HG02642 (cell line): Measurements from ENCODE around the gene BCL2L15.

Experiments
- ATAC-seq: cut with Tn5 transposase; IDR thresholded peaks from one replicate; pipeline ENCODE4 v1.9.1; 2021; ENCODE audit warnings: mild to moderate bottlenecking; ENCODE audit not compliant: unreplicated experiment, poor library complexity

BCL2L15 gene

GRCh38 chr1:113912594-113913311 is 25.4 kb upstream of the BCL2L15 start:
- ATAC-seq: no peak

GRCh38 chr1:113905435-113905861 is 18.1 kb upstream of the BCL2L15 start:
- peak; percentile 5 for ATAC-seq

GRCh38 chr1:113904674-113905434 is 17.5 kb upstream of the BCL2L15 start, which contains the start of the genes AP4B1 and DCLRE1B:
AP4B1 (minus strand) TSS chr1:113904799; CDS start chr1:113904717, 82 bp downstream.
DCLRE1B (plus strand) TSS chr1:113905326; CDS start chr1:113905587, 261 bp downstream.
- peak; percentile 92 for ATAC-seq

GRCh38 chr1:113904293-113904673 is 16.9 kb upstream of the BCL2L15 start:
- peak; percentile 40 for ATAC-seq

- no peak for ATAC-seq
Observed at GRCh38 chr1:113903501-113904292, 16.3 kb upstream of the BCL2L15 start.

- no peak for ATAC-seq
Observed at GRCh38 chr1:113901191-113901590, 13.8 kb upstream of the BCL2L15 start.

GRCh38 chr1:113899111-113899510 is 11.7 kb upstream of the BCL2L15 start:
- ATAC-seq: no peak

GRCh38 chr1:113898241-113898814 is 10.9 kb upstream of the BCL2L15 start:
- ATAC-seq: no peak

- no peak for ATAC-seq
Observed at GRCh38 chr1:113895961-113896360, 8.6 kb upstream of the BCL2L15 start.

GRCh38 chr1:113895098-113895497 is 7.7 kb upstream of the BCL2L15 start:
- ATAC-seq: no peak

- no peak for ATAC-seq
Observed at GRCh38 chr1:113893267-113893666, 5.9 kb upstream of the BCL2L15 start.

GRCh38 chr1:113891631-113892220 is 4.3 kb upstream of the BCL2L15 start:
- no peak for ATAC-seq

GRCh38 chr1:113890816-113891215 is 3.4 kb upstream of the BCL2L15 start:
- no peak for ATAC-seq

- no peak for ATAC-seq
Observed at GRCh38 chr1:113886417-113887401, 672 bp downstream of the BCL2L15 start.

GRCh38 chr1:113881661-113882060 is 5.7 kb downstream of the BCL2L15 start:
- ATAC-seq: no peak

- ATAC-seq: no peak
Observed at GRCh38 chr1:113879739-113880038, 7.7 kb downstream of the BCL2L15 start.

- no peak for ATAC-seq
Observed at GRCh38 chr1:113876176-113876575, 11.2 kb downstream of the BCL2L15 start.

GRCh38 chr1:113875714-113876113 is 11.7 kb downstream of the BCL2L15 start:
- ATAC-seq: peak; percentile 29
